HG02840 (cell line): ENCODE data around the gene SKAP2.

ENCODE experiments used
- ATAC-seq: cut with Tn5 transposase; IDR thresholded peaks from one replicate; pipeline ENCODE4 v1.9.1; 2021; ENCODE audit warnings: mild to moderate bottlenecking, moderate library complexity, moderate number of reproducible peaks; ENCODE audit not compliant: unreplicated experiment, low FRiP score

SKAP2 gene

GRCh38 chr7:26699766-26700165, 164.6 kb downstream of the SKAP2 start:
- ATAC-seq = no peak

GRCh38 chr7:26698806-26699205, 165.6 kb downstream of the SKAP2 start:
- ATAC-seq = no peak

- no peak for ATAC-seq
Measured at GRCh38 chr7:26698194-26698593, 166.2 kb downstream of the SKAP2 start.

GRCh38 chr7:26696978-26697377, 167.4 kb downstream of the SKAP2 start:
- ATAC-seq = no peak

- ATAC-seq = no peak
Measured at GRCh38 chr7:26696161-26696560, 168.2 kb downstream of the SKAP2 start.

- no peak for ATAC-seq
Measured at GRCh38 chr7:26694713-26695112, 169.7 kb downstream of the SKAP2 start.

GRCh38 chr7:26694141-26694540, 170.2 kb downstream of the SKAP2 start:
- ATAC-seq = no peak

GRCh38 chr7:26691886-26692285, 172.5 kb downstream of the SKAP2 start:
- ATAC-seq = no peak

GRCh38 chr7:26691406-26691805, 173.0 kb downstream of the SKAP2 start:
- no peak for ATAC-seq

- no peak for ATAC-seq
Measured at GRCh38 chr7:26690135-26690805, 174.1 kb downstream of the SKAP2 start.

GRCh38 chr7:26688936-26689506, 175.4 kb downstream of the SKAP2 start:
- ATAC-seq = no peak

- ATAC-seq = no peak
Measured at GRCh38 chr7:26688388-26688787, 176.0 kb downstream of the SKAP2 start.

GRCh38 chr7:26687032-26687431, 177.4 kb downstream of the SKAP2 start:
- no peak for ATAC-seq

GRCh38 chr7:26686448-26686981, 177.9 kb downstream of the SKAP2 start:
- no peak for ATAC-seq

- no peak for ATAC-seq
Measured at GRCh38 chr7:26685606-26686005, 178.8 kb downstream of the SKAP2 start.

GRCh38 chr7:26684447-26684846, 179.9 kb downstream of the SKAP2 start:
- no peak for ATAC-seq

GRCh38 chr7:26683277-26683676, 181.1 kb downstream of the SKAP2 start:
- no peak for ATAC-seq

- no peak for ATAC-seq
Measured at GRCh38 chr7:26681819-26682418, 182.5 kb downstream of the SKAP2 start.

- ATAC-seq = no peak
Measured at GRCh38 chr7:26680587-26680986, 183.8 kb downstream of the SKAP2 start.

- ATAC-seq = no peak
Measured at GRCh38 chr7:26675143-26675887, 189.1 kb downstream of the SKAP2 start.

- no peak for ATAC-seq
Measured at GRCh38 chr7:26673858-26674257, 190.5 kb downstream of the SKAP2 start.
